ENCODE results near the gene KDM4B. TPM values are rescaled to one million over a fixed set of nuclear protein-coding genes. Genes with fewer than 3 reads are reported as not detected.

Gene KDM4B
- total RNA-seq, 1 donor from 2014 or later, result 27.6 TPM

- no peak for DNase-seq (ENCODE audit: low spot score)
- intact Hi-C loops (cut with DNase I), result no loop called here
Measured at GRCh38 chr19:5123646-5124045, 154.7 kb downstream of the KDM4B start.

- intact Hi-C loops (cut with DNase I), result no loop called here
- DNase-seq (ENCODE audit: low spot score), result no peak
Measured at GRCh38 chr19:5124111-5124855, 155.4 kb downstream of the KDM4B start.

- DNase-seq (ENCODE audit: low spot score), result no peak
- intact Hi-C loops (cut with DNase I), result no loop called here
Measured at GRCh38 chr19:5125376-5125775, 156.5 kb downstream of the KDM4B start.

- intact Hi-C loops (cut with DNase I), result no loop called here
- no peak for DNase-seq (ENCODE audit: low spot score)
Measured at GRCh38 chr19:5125797-5126497, 157.0 kb downstream of the KDM4B start.

DNA sequence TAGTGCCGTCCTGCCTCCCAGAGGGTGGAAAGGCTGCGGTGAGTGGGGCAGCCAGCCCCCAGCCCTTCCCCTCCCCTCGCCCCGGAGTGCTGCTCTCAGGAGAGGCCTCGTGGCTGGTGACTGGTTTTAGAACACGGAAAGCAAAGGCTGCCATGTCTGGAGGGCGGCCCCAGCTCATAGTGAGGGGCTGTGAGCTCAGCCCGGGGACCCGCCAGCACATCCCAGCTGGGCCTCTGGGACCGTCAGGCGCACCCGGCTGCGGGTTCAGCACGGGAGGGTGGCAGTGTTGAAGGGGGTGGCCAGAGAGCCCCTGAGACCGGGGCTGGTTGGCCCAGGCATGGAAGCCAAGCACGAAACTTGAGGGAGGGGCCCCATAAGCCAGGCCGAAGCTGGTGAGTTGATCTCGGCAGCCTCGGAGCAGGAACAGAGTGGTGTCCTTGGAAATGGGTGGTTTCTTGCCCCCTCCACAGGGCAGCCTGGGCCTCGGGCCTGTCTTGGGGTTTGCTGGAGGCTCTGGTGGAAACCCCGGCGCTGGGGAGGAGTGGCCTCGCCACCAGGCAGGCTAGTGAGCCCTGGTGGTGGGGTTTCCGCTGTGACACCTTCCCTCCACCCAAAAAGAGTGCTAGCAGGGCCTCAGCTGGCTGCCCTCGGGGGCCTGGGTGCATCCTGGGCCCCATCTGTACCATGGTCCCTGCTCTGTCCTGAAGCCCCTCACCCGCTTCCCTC lies 157.7 kb downstream of the KDM4B start:
- intact Hi-C loops (cut with DNase I), result no loop called here

DNA sequence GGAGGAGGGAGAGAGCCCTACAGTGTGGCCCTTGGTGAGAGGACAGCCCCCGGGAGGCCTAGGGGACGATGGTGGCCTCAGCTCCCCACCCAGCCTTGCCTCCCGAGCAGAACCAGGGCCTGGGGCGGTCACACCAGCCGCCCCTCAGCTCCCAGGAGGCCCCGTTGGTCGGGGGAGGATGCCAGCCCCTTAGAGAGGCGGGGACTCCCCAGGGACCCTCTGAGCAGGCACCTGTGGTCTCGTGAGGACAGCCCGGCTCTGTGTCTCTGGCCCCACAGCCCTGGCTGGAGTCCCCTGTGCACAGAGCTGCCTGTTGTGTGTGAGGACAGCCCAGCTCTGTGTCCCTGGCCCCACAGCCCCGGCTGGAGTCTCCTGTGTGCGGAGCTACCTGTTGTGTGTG lies 158.8 kb downstream of the KDM4B start:
- DNase-seq (ENCODE audit: low spot score), result no peak

More for the DNA sequence above, 157.7 kb downstream of the KDM4B start:
- DNase-seq (ENCODE audit: low spot score), result no peak

DNA sequence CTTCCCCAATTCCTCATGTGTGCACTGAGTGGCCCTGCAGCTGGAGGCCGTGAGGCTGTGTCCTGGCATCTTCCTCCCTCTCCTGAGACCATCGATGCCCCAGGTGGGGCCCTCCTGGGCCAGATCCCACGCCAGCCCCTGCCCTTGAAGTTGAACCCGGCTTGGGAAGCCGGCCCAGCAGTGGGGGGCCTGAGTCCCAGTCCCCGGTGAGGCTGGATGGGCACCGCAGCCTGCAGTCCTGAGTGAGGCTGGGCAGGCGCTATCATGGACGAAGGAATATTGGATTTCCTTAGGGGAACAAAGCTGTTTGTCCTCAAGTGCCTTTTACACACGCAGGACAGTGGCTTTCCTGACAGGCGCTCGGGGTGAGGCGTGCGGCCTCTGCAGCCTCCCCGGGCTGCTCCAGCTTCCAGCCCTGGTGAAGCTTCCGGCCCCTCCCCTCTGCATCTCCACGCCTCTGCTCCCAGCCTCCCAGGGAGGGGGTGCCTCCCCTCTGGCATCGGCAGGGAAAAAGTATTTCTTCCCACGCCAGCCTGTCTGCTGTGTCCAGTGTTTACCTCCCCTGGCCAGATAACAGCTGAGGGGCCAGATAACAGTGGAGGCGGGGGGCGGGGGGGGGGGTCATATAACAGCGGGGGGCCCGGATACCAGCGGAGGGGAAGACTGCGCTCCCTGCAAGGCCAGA lies 159.5 kb downstream of the KDM4B start:
- intact Hi-C loops (cut with DNase I), result no loop called here
- peak; percentile 87 for DNase-seq (ENCODE audit: low spot score)

More for the DNA sequence above, 158.8 kb downstream of the KDM4B start:
- intact Hi-C loops (cut with DNase I), result no loop called here

DNA sequence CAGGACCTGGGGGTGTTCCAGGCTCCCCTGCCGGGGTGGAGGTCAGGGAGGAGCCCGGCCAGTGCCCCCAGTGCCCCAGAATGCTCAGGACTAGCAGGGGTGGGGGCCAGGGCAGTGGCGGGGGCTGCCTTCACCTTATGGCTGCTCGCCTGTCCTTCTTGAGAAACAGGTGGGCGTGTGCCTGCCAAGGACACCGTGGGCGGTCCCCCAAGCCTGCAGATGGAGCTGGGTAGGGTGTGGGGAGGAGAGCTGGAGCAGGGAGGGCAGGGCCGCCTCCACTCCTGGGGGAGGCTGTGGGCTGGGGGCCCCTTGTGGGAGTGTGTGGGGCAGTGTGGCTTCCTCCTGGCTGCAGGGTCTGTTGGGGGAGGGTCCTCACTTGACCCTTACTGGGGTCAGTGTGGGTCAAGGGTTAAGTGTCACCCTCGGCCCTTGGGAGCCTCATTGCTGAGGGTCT lies 160.1 kb downstream of the KDM4B start:
- DNase-seq (ENCODE audit: low spot score), result no peak
- intact Hi-C loops (cut with DNase I), result no loop called here

DNA sequence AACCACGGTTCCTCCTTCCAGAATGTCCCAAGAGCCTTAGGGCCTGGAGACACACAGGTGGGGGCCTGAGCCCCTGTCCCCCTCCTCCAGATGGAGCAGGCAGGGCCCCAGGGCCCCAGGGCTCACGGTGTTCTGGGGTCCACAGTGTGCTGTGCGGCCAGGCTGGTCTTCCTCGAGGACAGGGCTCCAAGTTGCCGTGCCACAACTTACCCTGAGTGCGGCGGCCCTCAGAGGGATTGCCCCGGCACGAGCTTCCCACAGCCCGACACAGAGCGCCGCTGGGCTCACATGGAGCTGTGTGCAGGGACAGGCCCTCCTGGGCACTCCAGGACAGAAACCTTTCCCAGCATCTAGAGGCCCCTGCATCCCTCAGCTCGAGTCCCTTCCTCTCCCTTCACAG lies 160.8 kb downstream of the KDM4B start:
- intact Hi-C loops (cut with DNase I), result no loop called here
- no peak for DNase-seq (ENCODE audit: low spot score)

- intact Hi-C loops (cut with DNase I), result no loop called here
- no peak for DNase-seq (ENCODE audit: low spot score)
Measured at GRCh38 chr19:5130371-5131030, 161.6 kb downstream of the KDM4B start.

GRCh38 chr19:5131031-5131505 lies 162.2 kb downstream of the KDM4B start:
- intact Hi-C loops (cut with DNase I), result no loop called here
- DNase-seq (ENCODE audit: low spot score), result no peak

GRCh38 chr19:5131506-5132205 lies 162.7 kb downstream of the KDM4B start:
- intact Hi-C loops (cut with DNase I), result no loop called here
- no peak for DNase-seq (ENCODE audit: low spot score)

- DNase-seq (ENCODE audit: low spot score), result no peak
- intact Hi-C loops (cut with DNase I), result no loop called here
Measured at GRCh38 chr19:5132206-5132560, 163.3 kb downstream of the KDM4B start.

DNA sequence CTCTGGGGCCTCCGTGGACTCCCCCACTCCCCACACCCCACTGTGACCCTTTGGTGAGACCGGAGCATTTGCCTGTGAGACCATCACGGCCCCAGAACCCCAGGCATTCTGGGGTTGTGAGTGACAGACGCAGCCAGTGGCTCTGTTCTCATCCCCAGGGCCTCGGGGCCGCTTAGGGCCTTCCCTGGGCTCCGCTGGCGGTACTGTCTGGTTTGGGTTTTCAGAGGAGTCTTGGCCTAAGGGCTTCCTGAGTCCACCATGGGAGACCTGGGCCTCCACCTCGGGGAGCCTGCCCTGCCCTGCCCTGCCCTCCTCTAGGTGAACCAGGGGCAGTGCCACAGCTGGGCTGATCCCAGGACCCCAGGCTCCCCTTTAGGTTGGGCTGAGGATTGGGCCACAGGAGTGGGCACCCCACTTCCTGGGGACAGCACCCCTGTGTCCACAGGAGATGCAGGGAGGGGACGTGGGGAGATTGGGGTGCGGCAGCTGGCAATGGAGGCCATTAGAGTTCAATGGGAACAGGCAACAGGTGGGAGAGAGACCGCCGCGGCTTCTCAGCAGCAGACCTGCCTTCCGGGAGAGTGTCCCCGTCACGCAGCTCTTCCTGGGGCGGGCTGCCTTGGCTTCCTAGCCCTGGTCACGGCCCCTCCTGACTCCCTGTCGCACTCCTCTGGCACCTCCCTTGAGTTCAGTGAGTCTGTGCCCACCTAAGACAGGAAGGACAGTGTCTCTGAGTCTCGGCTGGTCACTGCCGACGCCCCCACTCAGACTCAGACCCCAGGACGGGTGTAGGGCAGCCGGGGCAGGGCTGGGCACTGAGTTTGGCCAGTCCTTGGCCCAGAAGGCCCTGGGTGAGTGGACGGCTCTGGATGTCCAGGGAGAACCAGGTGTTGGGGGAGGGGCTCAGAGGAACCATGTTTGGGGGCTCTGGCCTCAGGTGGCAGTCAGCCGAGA lies 164.1 kb downstream of the KDM4B start:
- intact Hi-C loops (cut with DNase I), result no loop called here
- DNase-seq (ENCODE audit: low spot score), result no peak

DNA sequence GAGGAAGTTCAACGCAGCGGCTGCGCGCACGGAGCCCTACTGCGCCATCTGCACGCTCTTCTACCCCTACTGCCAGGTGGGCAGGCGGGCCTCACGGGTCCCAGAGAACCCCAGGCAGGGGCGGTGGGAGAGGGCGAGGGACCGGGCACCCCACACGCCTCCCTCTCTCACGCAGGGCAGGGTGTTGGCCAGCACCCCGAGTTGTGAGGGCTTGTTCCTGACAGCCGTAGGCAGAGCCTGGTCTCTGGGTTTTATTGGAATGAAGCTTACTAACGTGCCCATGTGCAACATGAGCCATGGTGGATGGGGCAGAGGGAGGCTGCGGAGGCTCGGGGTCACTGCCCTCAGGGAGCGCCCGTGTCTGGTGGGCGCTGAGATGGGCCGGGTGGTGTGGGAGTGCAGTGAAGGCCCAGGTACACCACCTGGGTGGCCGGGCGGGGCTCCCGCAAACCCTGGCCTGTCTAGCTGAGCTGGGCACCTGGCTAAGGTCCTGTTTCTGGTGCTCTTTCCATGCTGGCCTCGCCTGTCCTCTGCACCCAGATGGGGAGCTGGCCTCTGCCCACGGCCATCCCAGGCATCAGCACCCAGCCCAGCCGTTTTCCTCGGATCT lies 165.2 kb downstream of the KDM4B start:
- intact Hi-C loops (cut with DNase I), result no loop called here
- no peak for DNase-seq (ENCODE audit: low spot score)

DNA sequence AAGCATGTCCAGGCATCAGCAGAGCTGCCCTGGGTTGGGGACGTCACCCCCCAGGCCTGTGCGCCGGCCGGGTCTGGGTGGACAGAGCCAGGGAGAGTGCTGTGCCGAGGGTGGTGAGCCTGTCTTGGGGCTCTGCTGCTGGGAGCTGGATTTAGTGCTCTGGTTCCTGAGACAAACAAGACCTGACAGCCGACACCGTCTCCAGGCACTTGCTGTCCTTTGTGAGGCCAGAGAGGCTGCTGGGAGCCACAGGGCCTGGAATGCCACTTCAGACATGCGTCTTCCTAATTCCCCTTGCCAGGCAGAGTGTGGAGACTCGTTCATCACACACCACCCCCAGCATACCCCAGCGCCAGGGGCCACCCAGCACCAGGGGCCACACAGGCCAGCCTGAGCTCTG lies 165.8 kb downstream of the KDM4B start:
- no peak for DNase-seq (ENCODE audit: low spot score)
- intact Hi-C loops (cut with DNase I), result no loop called here

Measured in cardiac septum (tissue), 1 donor.